PC-3 (cell line): ENCODE results near the gene SPEF2. TPM values are rescaled to one million over a fixed set of nuclear protein-coding genes. Genes with fewer than 3 reads are reported as not detected.

Experiments
- ATAC-seq: fragments of 200-7000 bp; cut with Tn5 transposase; 2 replicates; pipeline ENCODE4 v1.9.1; 2020; ENCODE audit warnings: mild to moderate bottlenecking, moderate library complexity
- BruUV-seq: library from RNA; stranded (reverse); fragments of 400-500 nt; replicated peaks from 2 replicates; lab custom pipeline; 2021; lab: Mats Ljungman, UMichigan
- CTCF ChIA-PET: fragments of 300-600 bp; sonication (Branson Sonifier 250); formaldehyde crosslinking; loops from one replicate; lab custom pipeline; 2022; ENCODE audit warnings: antibody characterized with exemption; lab: Charles Lee
- POLR2A ChIA-PET: fragments of 300-600 bp; sonication (Branson Sonifier 250); formaldehyde crosslinking; loops from one replicate; lab custom pipeline; 2022; ENCODE audit warnings: antibody characterized with exemption; ENCODE audit not compliant: unreplicated experiment; lab: Charles Lee
- DNase-seq: peaks from one replicate; pipeline ENCODE4 v3.0.0-alpha.2; 2015
- H2AFZ ChIP-seq: fragments of 300-600 bp; sonication (generic); 2 replicates; pipeline ENCODE4 v1.6.0; 2016; ENCODE audit warnings: antibody characterized with exemption, low read length
- H3F3A ChIP-seq: fragments of 300-600 bp; sonication (generic); one replicate; pipeline ENCODE4 v1.6.0; 2017; ENCODE audit warnings: antibody characterized with exemption, low read length, control low read depth, mild to moderate bottlenecking; ENCODE audit not compliant: unreplicated experiment
- H3K27ac ChIP-seq: fragments of 300-600 bp; sonication (generic); 2 replicates; pipeline ENCODE4 v1.5.1; 2016; ENCODE audit warnings: mild to moderate bottlenecking, low read length
- H3K27me3 ChIP-seq: fragments of 300-600 bp; sonication (generic); 2 replicates; pipeline ENCODE4 v1.6.1; 2016; ENCODE audit warnings: low read length, mixed read lengths
- H3K36me3 ChIP-seq: fragments of 300-600 bp; sonication (generic); 2 replicates; pipeline ENCODE4 v1.6.1; 2016; ENCODE audit warnings: low read depth, mixed run types, low read length, mixed read lengths
- H3K4me1 ChIP-seq: fragments of 300-600 bp; sonication (generic); 2 replicates; pipeline ENCODE4 v1.5.1; 2016; ENCODE audit warnings: low read length; ENCODE audit not compliant: insufficient read depth
- H3K4me2 ChIP-seq: fragments of 300-600 bp; sonication (generic); 2 replicates; pipeline ENCODE4 v1.6.0; 2016; ENCODE audit warnings: low read length
- H3K4me3 ChIP-seq: fragments of 300-600 bp; sonication (generic); 2 replicates; pipeline ENCODE4 v1.5.1; 2016; ENCODE audit warnings: mild to moderate bottlenecking, low read length, mixed read lengths
- H3K79me2 ChIP-seq: fragments of 300-600 bp; sonication (generic); 2 replicates; pipeline ENCODE4 v1.6.1; 2017; ENCODE audit warnings: low read length, mixed read lengths
- H3K9ac ChIP-seq: fragments of 300-600 bp; sonication (generic); 2 replicates; pipeline ENCODE4 v1.6.0; 2016; ENCODE audit warnings: mild to moderate bottlenecking, low read length
- H3K9me2 ChIP-seq: fragments of 300-600 bp; sonication (generic); replicated peaks from 2 replicates; pipeline ENCODE4 v1.6.1; 2016; ENCODE audit warnings: mixed run types, low read length, mixed read lengths
- H3K9me3 ChIP-seq: fragments of 300-600 bp; sonication (generic); 2 replicates; pipeline ENCODE4 v1.6.1; 2016; ENCODE audit warnings: low read length, mixed read lengths
- H4K20me1 ChIP-seq: fragments of 300-600 bp; sonication (generic); 2 replicates; pipeline ENCODE4 v1.6.1; 2016; ENCODE audit warnings: low read length, mixed read lengths
- CTCF ChIP-seq: fragments of 300-600 bp; sonication (generic); conservative IDR thresholded peaks from 2 replicates; pipeline ENCODE4 v1.5.1; 2017; ENCODE audit warnings: antibody characterized with exemption, low read depth, mild to moderate bottlenecking, low read length
- EZH2 ChIP-seq: fragments of 300-600 bp; sonication (generic); IDR thresholded peaks from one replicate; pipeline ENCODE4 v1.6.1; 2017; ENCODE audit warnings: antibody characterized with exemption, mild to moderate bottlenecking, low read length; ENCODE audit not compliant: unreplicated experiment
- EZH2phosphoT487 ChIP-seq: fragments of 300-600 bp; sonication (generic); IDR thresholded peaks from 2 replicates; pipeline ENCODE4 v1.6.1; 2018; ENCODE audit warnings: mild to moderate bottlenecking, antibody characterized with exemption, low read length, borderline replicate concordance
- intact Hi-C: fragments of 100-400 bp; cut with micrococcal nuclease; formaldehyde crosslinking; loops from 2 replicates; pipeline ENCODE4 v1.9.0; 2023
- total RNA-seq: library from RNA; depleted of rRNA; stranded (reverse); fragments of >200 nt; gene quantifications from 2 replicates; pipeline ENCODE4 v1.2.3, GENCODE V29; 2014

Gene SPEF2
- total RNA-seq, 1 experiment from 2014 or later = 2.3 TPM

DNA sequence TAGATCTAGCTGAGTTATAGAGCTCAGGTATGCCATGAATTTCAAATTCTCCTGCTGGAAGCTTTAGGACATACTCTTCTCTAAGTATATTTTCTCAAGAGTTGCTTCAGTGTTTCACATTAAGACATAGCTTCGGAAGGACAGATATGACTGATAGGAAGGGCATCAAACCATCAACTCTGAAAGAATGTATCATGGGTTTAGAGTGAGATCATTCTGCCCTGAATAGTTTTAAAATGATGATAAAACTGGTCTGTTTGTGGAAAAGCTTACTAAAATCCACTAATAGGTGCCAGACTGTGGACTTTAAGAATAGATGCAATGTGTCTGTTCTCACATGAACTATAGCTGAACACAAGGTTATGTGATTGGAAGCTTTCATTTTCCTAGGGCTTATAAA lies 8.4 kb downstream of the SPEF2 start:
- ATAC-seq (no peak), DNase-seq (no peak)
- Histone ChIP-seq H3F3A (no peaks in the 10 kb centered on the region), H3K36me3 (no peaks in the 10 kb centered on the region), H3K4me3 (no peak overlapping the region), H3K9ac (no peak overlapping the region), H3K27me3 (no peaks in the 10 kb centered on the region), H3K4me1 (no peaks in the 10 kb centered on the region), H2AFZ (no peak overlapping the region), H3K79me2 (no peaks in the 10 kb centered on the region), H3K9me3 (no peaks in the 10 kb centered on the region), H3K9me2 (no peaks in the 10 kb centered on the region), H4K20me1 (no peaks in the 10 kb centered on the region), H3K27ac (no peak overlapping the region), H3K4me2 (no peak overlapping the region)
- POLR2A ChIA-PET = no interaction called here
- CTCF ChIA-PET = no interaction called here
- BruUV-seq = no TSS peak
- TF ChIP-seq EZH2phosphoT487 (no peak), EZH2 (no peak), CTCF (no peak)
- intact Hi-C loops = no loop called here

DNA sequence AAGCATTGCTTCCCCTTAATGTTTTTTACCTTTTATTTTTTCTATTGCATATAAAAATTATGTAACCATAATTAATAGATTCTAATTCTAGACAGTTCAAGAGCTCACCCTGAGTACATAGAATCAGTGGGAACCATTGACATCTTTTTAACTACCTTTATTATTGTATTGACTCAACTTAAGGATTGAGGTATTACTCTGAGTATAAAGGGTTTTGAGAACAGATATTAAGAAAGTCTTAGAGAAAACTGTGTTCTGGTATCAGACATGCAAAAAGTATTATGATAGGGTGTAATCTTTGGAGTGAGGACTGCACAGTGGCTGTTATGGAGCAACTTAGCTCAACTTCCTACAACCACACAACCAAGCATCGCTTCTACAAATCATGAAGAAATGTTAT lies 8.9 kb downstream of the SPEF2 start:
- intact Hi-C loops = no loop called here
- Histone ChIP-seq H3K9me3 (no peaks in the 10 kb centered on the region), H3K36me3 (0 out of 2 replicates have a peak, but pooled peaks cover 2% of the 10 kb centered on the region), H3K4me1 (no peaks in the 10 kb centered on the region), H3K9ac (no peak overlapping the region), H3K27ac (no peak overlapping the region), H3K4me3 (no peak overlapping the region), H3K27me3 (no peaks in the 10 kb centered on the region), H2AFZ (no peak overlapping the region), H3F3A (no peaks in the 10 kb centered on the region), H3K79me2 (no peaks in the 10 kb centered on the region), H3K9me2 (no peaks in the 10 kb centered on the region), H4K20me1 (no peaks in the 10 kb centered on the region), H3K4me2 (no peak overlapping the region)
- ChIA-PET CTCF (no interaction called here), POLR2A (no interaction called here)
- no TSS peak for BruUV-seq
- DNase-seq (no peak), ATAC-seq (no peak)
- TF ChIP-seq EZH2 = no peak
- TF ChIP-seq EZH2phosphoT487 = no peak
- TF ChIP-seq CTCF = no peak

DNA sequence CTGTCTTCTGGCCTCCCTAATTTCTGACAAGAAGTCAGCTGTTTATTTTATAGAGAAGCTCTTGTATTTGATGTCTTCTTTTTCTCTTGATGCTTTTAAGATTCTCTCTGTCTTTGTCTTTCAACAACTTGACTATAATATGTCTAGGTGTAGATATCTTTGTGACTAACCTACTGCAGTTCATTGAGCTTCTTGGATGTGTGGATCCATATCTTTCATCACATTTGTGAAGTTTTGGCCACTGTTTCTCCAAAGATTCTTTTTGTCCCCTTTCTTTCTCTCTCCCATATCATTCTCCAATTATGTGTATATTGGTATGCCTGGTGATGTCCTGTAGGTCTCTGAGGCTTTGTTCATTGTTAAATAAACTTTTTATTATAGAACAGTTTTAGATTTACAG lies 16.7 kb downstream of the SPEF2 start:
- TF ChIP-seq EZH2phosphoT487 (no peak), EZH2 (no peak), CTCF (no peak)
- Histone ChIP-seq H3K4me3 (no peak overlapping the region), H3K36me3 (peaks cover 18% of the 10 kb centered on the region; the same call in 1 of the 2 replicates), H2AFZ (no peak overlapping the region), H3K9me2 (no peaks in the 10 kb centered on the region), H3K9ac (no peak overlapping the region), H3K79me2 (no peaks in the 10 kb centered on the region), H3K4me2 (no peak overlapping the region), H3K27ac (no peak overlapping the region), H4K20me1 (no peaks in the 10 kb centered on the region), H3F3A (no peaks in the 10 kb centered on the region), H3K9me3 (peaks cover 5% of the 10 kb centered on the region; the same call in 1 of the 2 replicates), H3K27me3 (no peaks in the 10 kb centered on the region), H3K4me1 (no peaks in the 10 kb centered on the region)
- intact Hi-C loops = no loop called here
- ATAC-seq (no peak), DNase-seq (no peak)
- POLR2A ChIA-PET = no interaction called here
- BruUV-seq = no TSS peak
- CTCF ChIA-PET = no interaction called here
